ENCODE measurements around the gene HMX3.
"Not testable (repeated sequence)": the region's sequence is repeated elsewhere in the genome, so short reads cannot be mapped to it uniquely, and the experiment has no call there.

The HMX3 gene

DNA sequence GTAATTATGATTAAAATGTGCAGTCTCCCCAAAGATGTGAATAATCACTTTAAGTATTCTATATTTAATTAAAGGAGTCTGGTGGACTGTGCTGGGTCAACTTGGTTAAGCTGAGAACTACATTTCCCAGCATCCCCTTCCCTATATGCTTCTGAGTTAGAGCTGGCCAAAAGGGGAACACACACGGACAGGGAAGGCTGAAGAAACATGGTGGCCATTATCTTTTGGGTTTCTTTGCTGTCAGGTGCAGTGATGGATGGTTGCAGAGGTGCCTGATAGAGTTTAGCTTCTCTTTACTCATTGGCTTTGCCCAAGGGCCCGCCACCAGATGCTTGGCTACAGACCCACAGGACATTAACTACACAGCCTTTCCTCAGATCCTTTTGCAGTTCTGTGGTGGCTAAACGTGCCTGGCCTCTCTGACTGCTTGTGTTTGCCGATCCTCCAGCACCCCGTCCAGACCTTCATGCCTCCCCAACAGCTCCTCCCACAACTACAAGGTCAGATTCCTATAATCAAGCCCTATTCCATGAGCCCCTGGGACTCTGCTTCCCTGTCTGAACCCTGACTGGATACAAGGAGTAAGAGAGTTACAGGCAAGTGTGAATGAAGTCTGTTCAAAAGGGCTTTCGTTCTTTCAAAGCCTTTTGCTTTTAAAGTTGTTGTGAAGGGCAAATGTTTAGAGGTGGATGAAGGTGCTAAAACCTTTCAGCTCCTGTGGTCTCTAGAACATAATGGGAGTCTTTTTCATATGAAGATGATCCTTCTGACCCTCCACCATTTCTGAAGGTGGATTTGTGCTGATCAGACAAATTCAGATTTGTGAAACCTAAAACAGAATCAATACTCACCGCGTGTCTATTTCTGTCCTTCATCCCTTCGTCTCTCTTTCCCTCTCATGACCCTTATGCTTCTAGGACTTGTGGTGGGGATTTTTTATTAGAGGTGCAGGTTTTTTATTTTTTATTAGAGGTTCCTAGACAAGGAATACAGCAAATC lies 39.9 kb downstream of the HMX3 start:
- no peak overlapping the region for H3K9ac ChIP-seq (ENCODE audit: low read length)
- no peaks in the 10 kb centered on the region for H3K36me3 ChIP-seq (ENCODE audit: control insufficient read depth, insufficient read depth, low read length)
- no peak overlapping the region for H3K4me3 ChIP-seq (ENCODE audit: low read length)
- no peaks in the 10 kb centered on the region for H3K4me1 ChIP-seq (ENCODE audit: control insufficient read depth, insufficient read depth, low read length)
- no peak overlapping the region for H3K27ac ChIP-seq (ENCODE audit: low read depth, low read length)
- no peaks in the 10 kb centered on the region for H3K27me3 ChIP-seq (ENCODE audit: control insufficient read depth, insufficient read depth, low read length)

DNA sequence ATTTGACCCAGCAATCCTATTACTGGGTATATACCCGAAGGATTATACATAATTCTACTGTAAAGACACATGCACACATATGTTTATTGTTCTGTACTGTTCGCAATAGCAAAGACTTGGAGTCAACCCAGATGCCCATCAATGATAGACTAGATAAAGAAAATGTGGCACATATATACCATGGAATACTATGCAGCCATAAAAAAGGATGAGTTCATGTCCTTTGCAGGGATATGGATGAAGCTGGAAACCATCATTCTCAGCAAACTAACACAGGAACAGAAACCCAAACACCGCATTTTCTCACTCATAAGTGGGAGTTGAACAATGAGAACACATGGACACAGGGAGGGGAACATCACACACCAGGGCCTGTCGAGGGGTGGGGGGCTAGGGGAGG lies 42.6 kb downstream of the HMX3 start:
- not testable (repeated sequence) for H3K4me3 ChIP-seq (ENCODE audit: low read length); H3K9ac ChIP-seq (ENCODE audit: low read length); H3K27ac ChIP-seq (ENCODE audit: low read depth, low read length); H3K27me3 ChIP-seq (ENCODE audit: control insufficient read depth, insufficient read depth, low read length); H3K36me3 ChIP-seq (ENCODE audit: control insufficient read depth, insufficient read depth, low read length); H3K4me1 ChIP-seq (ENCODE audit: control insufficient read depth, insufficient read depth, low read length)

DNA sequence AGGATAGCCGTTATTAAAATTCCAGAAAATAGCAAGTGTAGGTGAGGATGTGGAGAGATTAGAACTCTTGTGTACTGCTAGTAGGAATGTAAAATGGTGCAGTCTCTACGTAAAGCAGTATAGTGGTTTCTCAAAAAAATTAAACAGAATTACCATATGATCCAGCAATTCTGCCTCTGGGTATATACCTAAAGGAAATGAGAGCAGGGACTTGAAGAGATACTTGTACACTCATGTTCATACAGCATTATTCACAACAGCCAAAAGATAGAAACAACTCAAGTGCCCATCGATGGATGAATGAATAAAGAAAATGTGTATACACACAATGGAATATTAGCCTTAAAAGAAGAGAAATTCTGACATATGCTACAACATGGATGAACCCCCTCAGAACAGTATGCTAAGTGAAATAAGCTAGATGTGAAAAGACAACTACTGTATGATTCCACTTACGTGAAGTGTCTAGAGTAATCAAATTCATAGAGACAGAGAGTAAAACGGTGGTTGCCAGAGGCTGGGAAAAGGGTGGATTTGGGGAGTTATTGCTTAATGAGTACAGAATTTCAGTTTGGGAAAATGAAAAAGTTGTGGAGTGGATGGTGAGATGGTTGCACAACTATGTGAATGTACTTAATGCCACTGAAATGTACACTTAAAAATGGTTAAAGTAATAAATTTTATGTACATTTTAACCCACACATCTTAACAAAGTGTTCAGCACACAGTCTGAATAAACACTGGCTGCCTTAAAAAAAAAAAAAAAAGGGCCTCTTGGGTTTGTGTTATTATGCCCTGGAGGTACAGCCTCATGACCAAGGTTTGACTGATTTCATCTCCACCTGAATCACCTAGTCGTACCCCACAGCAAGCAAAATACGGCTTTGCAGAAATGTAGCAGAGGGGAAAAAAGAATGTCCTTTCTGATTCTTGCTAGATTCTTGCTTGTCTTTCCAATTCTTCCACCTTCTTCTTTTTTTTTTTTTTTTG lies 44.6 kb downstream of the HMX3 start:
- Histone ChIP-seq H3K36me3 (ENCODE audit: control insufficient read depth, insufficient read depth, low read length) (no peaks in the 10 kb centered on the region), H3K27me3 (ENCODE audit: control insufficient read depth, insufficient read depth, low read length) (no peaks in the 10 kb centered on the region), H3K4me3 (ENCODE audit: low read length) (no peak overlapping the region), H3K27ac (ENCODE audit: low read depth, low read length) (no peak overlapping the region), H3K9ac (ENCODE audit: low read length) (no peak overlapping the region), H3K4me1 (ENCODE audit: control insufficient read depth, insufficient read depth, low read length) (no peaks in the 10 kb centered on the region)

GRCh38 chr10:123183724-123184123 lies 48.0 kb downstream of the HMX3 start:
- Histone ChIP-seq H3K27ac (ENCODE audit: low read depth, low read length) (no peak overlapping the region), H3K9ac (ENCODE audit: low read length) (no peak overlapping the region), H3K4me1 (ENCODE audit: control insufficient read depth, insufficient read depth, low read length) (no peaks in the 10 kb centered on the region), H3K4me3 (ENCODE audit: low read length) (no peak overlapping the region), H3K36me3 (ENCODE audit: control insufficient read depth, insufficient read depth, low read length) (no peaks in the 10 kb centered on the region), H3K27me3 (ENCODE audit: control insufficient read depth, insufficient read depth, low read length) (no peaks in the 10 kb centered on the region)

- no peak overlapping the region for H3K27ac ChIP-seq (ENCODE audit: low read depth, low read length)
- H3K9ac ChIP-seq (ENCODE audit: low read length) = no peak overlapping the region
- H3K36me3 ChIP-seq (ENCODE audit: control insufficient read depth, insufficient read depth, low read length) = no peaks in the 10 kb centered on the region
- no peaks in the 10 kb centered on the region for H3K4me1 ChIP-seq (ENCODE audit: control insufficient read depth, insufficient read depth, low read length)
- no peaks in the 10 kb centered on the region for H3K27me3 ChIP-seq (ENCODE audit: control insufficient read depth, insufficient read depth, low read length)
- no peak overlapping the region for H3K4me3 ChIP-seq (ENCODE audit: low read length)
These were observed 52.0 kb downstream of the HMX3 start for GRCh38 chr10:123187781-123188180.
